Astrocyte of the spinal cord (primary cell): Measurements from ENCODE around the gene RNASET2.
"Not testable (repeated sequence)": the region's sequence is repeated elsewhere in the genome, so short reads cannot be mapped to it uniquely, and the experiment has no call there.

Experiments
- DNase-seq: peaks from one replicate; pipeline ENCODE4 v3.0.0; 2011; ENCODE audit warnings: low read depth, low spot score
- H3K4me3 ChIP-seq: 2 replicates; pipeline ENCODE4 v1.5.1; 2011; ENCODE audit warnings: low read depth, mild to moderate bottlenecking, low read length, moderate library complexity
- in situ Hi-C: cut with HindIII; loops from 2 replicates; pipeline ENCODE4 v1.10.0; 2017; ENCODE audit warnings: low sequenced_read_pairs
- TF ChIP-seq, protein P1 (sequence below): IDR thresholded peaks from 2 replicates; pipeline ENCODE4 v1.5.1; 2012; ENCODE audit warnings: low read depth, mild to moderate bottlenecking, low read length, inconsistent platforms

Gene RNASET2

DNA sequence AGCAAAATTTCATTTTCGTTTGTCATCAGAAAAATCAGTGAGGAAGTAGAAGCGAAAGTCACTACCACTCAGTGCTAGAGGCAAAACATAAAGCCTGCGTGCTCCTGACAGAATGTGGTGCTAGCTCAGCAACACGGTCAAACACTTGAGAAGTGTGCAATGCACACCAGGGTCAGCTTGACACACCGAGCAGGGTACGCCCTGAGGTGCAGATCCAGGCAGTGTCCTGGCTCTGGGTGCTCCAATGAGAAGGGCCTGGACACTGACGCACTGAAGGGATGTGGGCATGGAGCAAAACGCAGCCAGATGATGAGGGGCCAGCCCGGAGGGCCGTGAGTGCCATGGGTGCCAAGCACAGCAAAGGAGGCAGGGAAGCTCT, 5.9 kb downstream of the RNASET2 start:
- TF ChIP-seq, protein P1, sequence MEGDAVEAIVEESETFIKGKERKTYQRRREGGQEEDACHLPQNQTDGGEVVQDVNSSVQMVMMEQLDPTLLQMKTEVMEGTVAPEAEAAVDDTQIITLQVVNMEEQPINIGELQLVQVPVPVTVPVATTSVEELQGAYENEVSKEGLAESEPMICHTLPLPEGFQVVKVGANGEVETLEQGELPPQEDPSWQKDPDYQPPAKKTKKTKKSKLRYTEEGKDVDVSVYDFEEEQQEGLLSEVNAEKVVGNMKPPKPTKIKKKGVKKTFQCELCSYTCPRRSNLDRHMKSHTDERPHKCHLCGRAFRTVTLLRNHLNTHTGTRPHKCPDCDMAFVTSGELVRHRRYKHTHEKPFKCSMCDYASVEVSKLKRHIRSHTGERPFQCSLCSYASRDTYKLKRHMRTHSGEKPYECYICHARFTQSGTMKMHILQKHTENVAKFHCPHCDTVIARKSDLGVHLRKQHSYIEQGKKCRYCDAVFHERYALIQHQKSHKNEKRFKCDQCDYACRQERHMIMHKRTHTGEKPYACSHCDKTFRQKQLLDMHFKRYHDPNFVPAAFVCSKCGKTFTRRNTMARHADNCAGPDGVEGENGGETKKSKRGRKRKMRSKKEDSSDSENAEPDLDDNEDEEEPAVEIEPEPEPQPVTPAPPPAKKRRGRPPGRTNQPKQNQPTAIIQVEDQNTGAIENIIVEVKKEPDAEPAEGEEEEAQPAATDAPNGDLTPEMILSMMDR: no peak
- no peak overlapping the region for H3K4me3 ChIP-seq
- in situ Hi-C loops: no loop called here
- DNase-seq: no peak

DNA sequence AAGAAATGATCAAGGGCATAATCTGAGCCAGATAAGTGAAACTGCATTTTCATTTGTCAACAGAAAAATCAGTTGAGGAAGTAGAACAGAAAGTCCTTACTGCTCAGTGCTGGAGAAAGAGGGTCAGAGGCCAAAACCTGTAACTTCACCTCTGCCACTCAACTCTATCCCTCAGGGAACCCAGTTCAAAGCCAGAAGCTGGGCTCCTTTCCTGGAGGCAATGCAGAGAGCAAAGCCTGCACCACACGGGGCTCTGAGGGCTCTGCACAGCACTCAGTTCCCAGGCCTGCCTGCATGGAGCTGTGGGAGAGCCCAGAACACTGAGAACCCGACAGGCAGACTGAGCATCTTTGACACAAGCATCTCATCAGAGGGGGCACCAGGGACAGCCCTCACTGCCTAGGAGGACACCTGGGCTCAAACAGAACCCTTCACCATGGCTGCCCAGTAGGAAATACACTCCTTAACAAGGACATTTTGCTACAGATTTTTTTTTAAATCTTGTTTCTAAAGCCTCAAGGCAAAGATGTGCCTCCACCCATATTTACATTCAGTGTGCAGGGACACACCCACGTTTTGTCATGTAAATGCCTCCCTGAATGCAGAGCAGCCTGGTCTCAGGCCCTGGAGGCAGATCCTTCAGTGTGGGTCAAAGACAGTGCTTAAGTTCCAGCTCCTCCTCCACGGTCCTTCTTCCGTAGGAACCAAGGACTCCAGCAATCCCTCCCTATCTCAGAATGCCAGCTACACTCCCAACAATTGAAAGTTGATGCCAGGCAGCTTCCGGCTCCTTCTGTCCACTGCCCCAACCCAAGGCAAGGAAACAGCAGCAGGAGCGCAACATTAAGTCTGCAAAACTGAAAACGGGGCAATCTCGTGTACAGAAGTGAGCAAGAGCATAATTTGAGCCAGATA, 6.6 kb downstream of the RNASET2 start:
- DNase-seq: no peak
- H3K4me3 ChIP-seq: no peak overlapping the region
- TF ChIP-seq, protein P1: no peak
- in situ Hi-C loops: no loop called here

DNA sequence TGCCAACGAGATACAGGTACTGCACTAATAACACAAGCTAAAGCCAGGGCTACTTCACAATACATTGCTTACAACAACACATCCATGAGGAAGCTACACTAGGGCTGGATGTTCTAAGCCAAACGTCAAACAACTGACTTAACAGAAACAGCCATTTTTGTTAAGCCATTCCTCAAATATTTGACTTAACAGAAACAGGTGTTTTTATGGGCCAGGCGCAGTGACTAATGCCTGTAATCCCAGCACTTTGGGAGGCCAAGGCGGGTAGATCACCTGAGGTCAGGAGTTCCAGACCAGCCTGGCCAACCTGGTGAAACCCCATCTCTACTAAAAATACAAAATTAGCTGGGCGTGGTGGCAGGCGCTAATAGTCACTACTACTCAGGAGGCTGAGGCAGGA, 7.6 kb downstream of the RNASET2 start:
- in situ Hi-C loops: not testable (repeated sequence)

DNA sequence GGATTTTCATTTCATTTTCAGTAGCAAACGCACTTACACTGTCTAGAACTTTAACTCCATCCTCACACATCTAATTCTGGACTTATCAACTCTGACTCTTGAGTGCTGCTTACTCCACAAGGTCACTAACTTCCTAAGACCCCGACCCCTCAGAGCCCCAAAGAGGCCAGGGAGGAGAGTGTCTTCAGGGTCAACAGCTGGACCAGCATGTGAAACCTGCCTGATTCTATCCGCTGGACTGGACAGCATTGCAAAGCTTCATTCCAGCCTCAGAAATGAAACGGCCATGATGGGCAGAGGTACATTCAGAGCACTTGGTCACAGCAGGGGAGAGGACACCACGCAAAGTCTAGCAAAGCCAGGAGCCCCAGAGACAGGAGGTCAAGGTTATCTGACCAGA, 9.1 kb downstream of the RNASET2 start:
- no peak overlapping the region for H3K4me3 ChIP-seq
- in situ Hi-C loops: no loop called here
- DNase-seq: no peak
- TF ChIP-seq, protein P1: no peak

More for the DNA sequence above, 7.6 kb downstream of the RNASET2 start:
- not testable (repeated sequence) for H3K4me3 ChIP-seq, DNase-seq

DNA sequence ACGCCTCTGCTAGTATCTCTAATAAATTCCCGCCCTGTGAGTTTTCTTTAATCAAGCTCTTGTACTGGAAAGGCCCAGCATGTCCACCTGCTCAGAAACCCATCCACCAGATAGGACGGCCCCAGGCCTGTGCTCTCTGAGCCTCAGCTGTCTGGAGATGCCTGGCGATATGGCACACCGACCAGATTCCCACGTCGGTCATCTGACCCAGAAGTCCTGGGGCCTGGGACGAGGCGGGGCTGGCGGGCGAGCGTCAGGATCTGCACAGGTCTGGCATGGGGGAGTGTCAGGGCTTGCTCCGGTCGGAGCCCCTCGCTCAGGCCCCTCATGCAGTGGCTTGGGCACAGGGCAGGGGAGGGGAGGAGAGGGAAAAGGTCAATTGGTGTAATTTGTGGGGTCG, 10.2 kb downstream of the RNASET2 start:
- in situ Hi-C loops: no loop called here
- TF ChIP-seq, protein P1: no peak

DNA sequence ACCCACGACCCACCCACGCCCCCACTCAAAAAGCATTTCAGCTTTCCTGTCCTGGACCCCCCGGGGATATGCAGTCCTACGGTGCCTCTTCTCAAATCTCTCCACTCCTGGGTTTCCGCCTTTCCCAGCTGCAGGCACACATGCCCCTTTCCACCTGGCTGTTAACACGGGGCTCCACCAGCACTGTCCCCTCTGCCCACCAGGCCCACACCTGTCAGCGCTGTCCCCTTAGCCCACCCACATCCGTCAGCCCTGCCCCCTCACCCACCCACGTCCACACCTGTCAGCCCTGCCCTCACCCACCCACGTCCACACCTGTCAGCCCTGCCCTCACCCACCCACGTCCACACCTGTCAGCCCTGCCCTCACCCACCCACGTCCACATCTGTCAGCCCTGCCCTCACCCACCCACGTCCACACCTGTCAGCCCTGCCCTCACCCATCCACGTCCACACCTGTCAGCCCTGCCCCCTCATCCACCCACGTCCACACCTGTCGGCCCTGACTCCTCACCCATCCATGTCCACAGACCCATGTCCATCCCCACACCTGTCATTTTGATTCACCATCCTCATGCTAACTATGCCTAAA, 11.6 kb downstream of the RNASET2 start:
- no peak overlapping the region for H3K4me3 ChIP-seq
- TF ChIP-seq, protein P1: no peak
- in situ Hi-C loops: no loop called here
- no peak for DNase-seq

More for the DNA sequence above, 10.2 kb downstream of the RNASET2 start:
- no peak overlapping the region for H3K4me3 ChIP-seq
- DNase-seq: no peak
